Retinal pigment epithelial cell (primary cell): Measurements from ENCODE around the gene ZRANB2.

Experiments
- DNase-seq: peaks from one replicate; pipeline ENCODE4 v3.0.0-alpha.2; 2010; ENCODE audit warnings: low read depth
- H3K4me3 ChIP-seq: 2 replicates; pipeline ENCODE4 v1.5.1; 2011; ENCODE audit warnings: mild to moderate bottlenecking, low read length, control low read depth, moderate library complexity
- CTCF ChIP-seq: conservative IDR thresholded peaks from 2 replicates; pipeline ENCODE4 v1.5.1; 2011; ENCODE audit warnings: low read depth, low read length, control low read depth, inconsistent platforms

Gene ZRANB2

GRCh38 chr1:71080739-71081696 lies at the start of gene ZRANB2:
TSS of gene ZRANB2 (minus strand) at chr1:71081035. CDS start at chr1:71080995, 40 bp downstream.
- peak within 1 kb of the TSS; percentile 99 for H3K4me3 ChIP-seq
- peak; percentile 87 for DNase-seq
- TF ChIP-seq CTCF: peak; percentile 81

- no peak overlapping the region for H3K4me3 ChIP-seq
- TF ChIP-seq CTCF: no peak
- no peak for DNase-seq
Measured at GRCh38 chr1:71128060-71128459, 47.2 kb upstream of the ZRANB2 start.

- no peak overlapping the region for H3K4me3 ChIP-seq
- no peak for DNase-seq
- no peak for TF ChIP-seq CTCF
Measured at GRCh38 chr1:71118086-71118485, 37.3 kb upstream of the ZRANB2 start.

GRCh38 chr1:71116729-71117128 lies 35.9 kb upstream of the ZRANB2 start:
- TF ChIP-seq CTCF: no peak

GRCh38 chr1:71106658-71107322 lies 26.0 kb upstream of the ZRANB2 start:
- H3K4me3 ChIP-seq: no peak overlapping the region
- TF ChIP-seq CTCF: no peak
- no peak for DNase-seq

More at GRCh38 chr1:71116729-71117128, 35.9 kb upstream of the ZRANB2 start:
- no peak overlapping the region for H3K4me3 ChIP-seq
- DNase-seq: no peak

- DNase-seq: no peak
- no peak overlapping the region for H3K4me3 ChIP-seq
- TF ChIP-seq CTCF: no peak
Measured at GRCh38 chr1:71104417-71104816, 23.6 kb upstream of the ZRANB2 start.
